Common myeloid progenitor, CD34-positive (primary cell): ENCODE measurements around the gene OVAAL.

Experiments used
- CTCF ChIA-PET: fragments of 350-600 bp; sonication (Branson Sonifier 250); formaldehyde crosslinking; loops from one replicate; lab custom pipeline; 2021; ENCODE audit warnings: antibody characterized with exemption; lab: Charles Lee
- POLR2A ChIA-PET: fragments of 350-600 bp; sonication (Branson Sonifier 250); formaldehyde crosslinking; loops from one replicate; lab custom pipeline; 2021; ENCODE audit warnings: antibody characterized with exemption; lab: Charles Lee
- DNase-seq, 3 donors: peaks; one replicate each; pipeline versions ENCODE4 v3.0.0 to v3.0.0-alpha.2; 2013
- H3K27ac ChIP-seq, 2 experiments: 1 replicate in 1 of 2; 2 replicates in 1 of 2; pipeline ENCODE4 v1.7.0; 2013; ENCODE audit warnings: inconsistent platforms in 2 of 2, low read length in 2 of 2, mild to moderate bottlenecking in 2 of 2, low read depth in 1 of 2, moderate library complexity in 1 of 2; ENCODE audit not compliant: severe bottlenecking in 2 of 2, insufficient read depth in 1 of 2, poor library complexity in 1 of 2
- H3K27me3 ChIP-seq, 5 experiments: replicated peaks in 2 of 5; 1 replicate in 3 of 5; 2 replicates in 2 of 5; pipeline versions ENCODE4 v1.6.1 to v1.7.0; 2013; ENCODE audit warnings: low read length in 4 of 5, mild to moderate bottlenecking in 2 of 5, moderate library complexity in 2 of 5, inconsistent platforms in 1 of 5; ENCODE audit not compliant: insufficient read depth in 5 of 5, control insufficient read depth in 4 of 5
- H3K36me3 ChIP-seq, 4 experiments: 1 replicate in 2 of 4; 2 replicates in 2 of 4; pipeline versions ENCODE4 v1.6.1 to v1.7.0; 2013; ENCODE audit warnings: low read length in 3 of 4, control low read depth in 1 of 4, mild to moderate bottlenecking in 1 of 4; ENCODE audit not compliant: control insufficient read depth in 4 of 4, insufficient read depth in 4 of 4
- H3K4me1 ChIP-seq, 4 experiments: 1 replicate in 3 of 4; 2 replicates in 1 of 4; pipeline versions ENCODE4 v1.6.1 to v1.7.1; 2013; ENCODE audit warnings: low read length in 3 of 4, mild to moderate bottlenecking in 3 of 4, control low read depth in 1 of 4, inconsistent platforms in 1 of 4, moderate library complexity in 1 of 4; ENCODE audit not compliant: control insufficient read depth in 4 of 4, insufficient read depth in 4 of 4; ENCODE audit errors: control extremely low read depth in 1 of 4
- H3K4me3 ChIP-seq, 7 experiments: 1 replicate in 4 of 7; 2 replicates in 3 of 7; pipeline versions ENCODE4 v1.5.1 to v1.7.0; 2013; ENCODE audit warnings: mild to moderate bottlenecking in 7 of 7, low read length in 6 of 7, moderate library complexity in 6 of 7, inconsistent platforms in 2 of 7, low read depth in 2 of 7, control low read depth in 1 of 7; ENCODE audit not compliant: insufficient read depth in 4 of 7, control insufficient read depth in 1 of 7; ENCODE audit errors: extremely low read depth in 1 of 7
- H3K9me3 ChIP-seq, 5 experiments: 1 replicate in 4 of 5; 2 replicates in 1 of 5; pipeline versions ENCODE4 v1.6.1 to v1.7.1; 2013; ENCODE audit warnings: low read length in 4 of 5, mild to moderate bottlenecking in 2 of 5, inconsistent platforms in 1 of 5, low read depth in 1 of 5, moderate library complexity in 1 of 5; ENCODE audit not compliant: control insufficient read depth in 4 of 5, insufficient read depth in 2 of 5; ENCODE audit errors: control extremely low read depth in 1 of 5
- WGBS: methylation state at CpG from one replicate; pipeline ENCODE4 v1.1.5; 2013; ENCODE audit not compliant: insufficient coverage; 5-methylcytosine and 5-hydroxymethylcytosine counted together

Gene OVAAL

GRCh38 chr1:180562640-180563025, 3.9 kb downstream of the OVAAL start:
- WGBS = 94% methylated on average over 1 of the region's 1 CpG
- no peak for DNase-seq
- H3K36me3 ChIP-seq = no peaks in the 10 kb centered on the region
- H3K9me3 ChIP-seq = no peaks in the 10 kb centered on the region
- peaks cover 0 to 3% (median 0%) of the 10 kb centered on the region in 4 experiments for H3K4me1 ChIP-seq
- H3K27me3 ChIP-seq = no peaks in the 10 kb centered on the region
- H3K27ac ChIP-seq = peak overlapping the region in 1 of 2 experiments; percentile 72
- no peak overlapping the region for H3K4me3 ChIP-seq
- POLR2A ChIA-PET = interaction anchor here (0.6 kb wide), 1 partner anchor 32 kb away, joined by 4 read pairs; no protein-coding TSS in a partner anchor
- CTCF ChIA-PET = no interaction called here

- POLR2A ChIA-PET = interaction anchor here (0.6 kb wide), 1 partner anchor 32 kb away, joined by 4 read pairs; no protein-coding TSS in a partner anchor
- DNase-seq = peak in 2 of 3 donors; percentile 31 to 33
- H3K4me1 ChIP-seq = peaks cover 0 to 3% (median 0%) of the 10 kb centered on the region in 4 experiments
- CTCF ChIA-PET = no interaction called here
- H3K27ac ChIP-seq = peak overlapping the region in 1 of 2 experiments; percentile 72
- no peak overlapping the region for H3K4me3 ChIP-seq
- H3K36me3 ChIP-seq = no peaks in the 10 kb centered on the region
- WGBS = 79% methylated on average over 13 of the region's 14 CpGs
- no peaks in the 10 kb centered on the region for H3K27me3 ChIP-seq
- no peaks in the 10 kb centered on the region for H3K9me3 ChIP-seq
These were observed 4.5 kb downstream of the OVAAL start for GRCh38 chr1:180563026-180563827.

- 96% methylated on average over 3 of the region's 4 CpGs for WGBS
- CTCF ChIA-PET = no interaction called here
- DNase-seq = no peak
These were observed 6.5 kb downstream of the OVAAL start for GRCh38 chr1:180565121-180565871.

GRCh38 chr1:180566026-180566425, 7.3 kb downstream of the OVAAL start:
- CTCF ChIA-PET = interaction anchor here (0.6 kb wide), 1 partner anchor 120 kb away, joined by 3 read pairs; no protein-coding TSS in a partner anchor
- WGBS = 100% methylated on average over 3 of the region's 6 CpGs
- DNase-seq = no peak
- POLR2A ChIA-PET = no interaction called here
- Histone ChIP-seq H3K9me3 (no peaks in the 10 kb centered on the region), H3K4me1 (peaks cover 0 to 3% (median 0%) of the 10 kb centered on the region in 4 experiments), H3K27ac (no peak overlapping the region), H3K36me3 (no peaks in the 10 kb centered on the region), H3K27me3 (no peaks in the 10 kb centered on the region), H3K4me3 (no peak overlapping the region)

More at GRCh38 chr1:180565121-180565871, 6.5 kb downstream of the OVAAL start:
- no peaks in the 10 kb centered on the region for H3K27me3 ChIP-seq
- H3K4me1 ChIP-seq = peaks cover 0 to 3% (median 0%) of the 10 kb centered on the region in 4 experiments
- no peaks in the 10 kb centered on the region for H3K36me3 ChIP-seq
- H3K27ac ChIP-seq = no peak overlapping the region
- POLR2A ChIA-PET = no interaction called here
- H3K9me3 ChIP-seq = no peaks in the 10 kb centered on the region
- H3K4me3 ChIP-seq = no peak overlapping the region

- H3K27ac ChIP-seq = no peak overlapping the region
- no peaks in the 10 kb centered on the region for H3K36me3 ChIP-seq
- no peak for DNase-seq
- CTCF ChIA-PET = no interaction called here
- H3K27me3 ChIP-seq = no peaks in the 10 kb centered on the region
- H3K4me3 ChIP-seq = no peak overlapping the region
- H3K4me1 ChIP-seq = peaks cover 0 to 3% (median 0%) of the 10 kb centered on the region in 4 experiments
- POLR2A ChIA-PET = no interaction called here
- WGBS = 100% methylated on average over 1 of the region's 1 CpG
- H3K9me3 ChIP-seq = no peaks in the 10 kb centered on the region
These were observed 7.7 kb downstream of the OVAAL start for GRCh38 chr1:180566495-180566894.

- H3K27ac ChIP-seq = no peak overlapping the region
- no peaks in the 10 kb centered on the region for H3K27me3 ChIP-seq
- WGBS = 100% methylated on average over 5 of the region's 9 CpGs
- DNase-seq = no peak
- ChIA-PET POLR2A (no interaction called here), CTCF (no interaction called here)
- H3K4me1 ChIP-seq = peaks cover 0 to 3% (median 0%) of the 10 kb centered on the region in 4 experiments
- no peaks in the 10 kb centered on the region for H3K36me3 ChIP-seq
- no peak overlapping the region for H3K4me3 ChIP-seq
- no peaks in the 10 kb centered on the region for H3K9me3 ChIP-seq
These were observed 8.9 kb downstream of the OVAAL start for GRCh38 chr1:180567654-180568053.

GRCh38 chr1:180568184-180568583, 9.4 kb downstream of the OVAAL start:
- H3K4me3 ChIP-seq = no peak overlapping the region
- WGBS = no CpG with 5 or more reads among the region's 2 CpGs
- H3K27ac ChIP-seq = no peak overlapping the region
- POLR2A ChIA-PET = no interaction called here
- no peaks in the 10 kb centered on the region for H3K36me3 ChIP-seq
- H3K9me3 ChIP-seq = no peaks in the 10 kb centered on the region
- DNase-seq = no peak
- no peaks in the 10 kb centered on the region for H3K4me1 ChIP-seq
- CTCF ChIA-PET = no interaction called here
- H3K27me3 ChIP-seq = no peaks in the 10 kb centered on the region
